Muscle layer of colon (tissue), 2 donors: ENCODE results near the gene MYCN.
"Not testable (repeated sequence)": the region's sequence is repeated elsewhere in the genome, so short reads cannot be mapped to it uniquely, and the experiment has no call there.

Source experiments
- H3K27ac ChIP-seq: one replicate; pipeline ENCODE4 v1.7.0; 2013; ENCODE audit warnings: low read depth, mild to moderate bottlenecking, low read length, moderate library complexity
- H3K27me3 ChIP-seq, 2 donors: one replicate each; pipeline ENCODE4 v1.7.0; 2013; ENCODE audit warnings: low read length in 2 of 2, mild to moderate bottlenecking in 2 of 2; ENCODE audit not compliant: insufficient read depth in 2 of 2, control insufficient read depth in 1 of 2
- H3K36me3 ChIP-seq: one replicate; pipeline ENCODE4 v1.7.0; 2013; ENCODE audit warnings: mild to moderate bottlenecking, low read length; ENCODE audit not compliant: insufficient read depth
- H3K4me1 ChIP-seq: one replicate; pipeline ENCODE4 v1.7.0; 2013; ENCODE audit warnings: mild to moderate bottlenecking, low read length; ENCODE audit not compliant: insufficient read depth
- H3K4me3 ChIP-seq, 2 donors: one replicate each; pipeline ENCODE4 v1.7.0; 2013; ENCODE audit warnings: low read length in 2 of 2, low read depth in 1 of 2, mild to moderate bottlenecking in 1 of 2, moderate library complexity in 1 of 2
- H3K9ac ChIP-seq: one replicate; pipeline ENCODE4 v1.7.0; 2013; ENCODE audit warnings: low read length
- H3K9me3 ChIP-seq: one replicate; pipeline ENCODE4 v1.7.0; 2013; ENCODE audit warnings: mild to moderate bottlenecking, low read length
- donor health status: abdominal sarcoma.
- donor health status: Adenocarcinoma of cecum.

The MYCN gene

GRCh38 chr2:15923597-15923996, 16.8 kb upstream of the MYCN start:
- Histone ChIP-seq H3K36me3 (no peaks in the 10 kb centered on the region), H3K27ac (no peak overlapping the region), H3K9ac (no peak overlapping the region), H3K27me3 (no peaks in the 10 kb centered on the region), H3K4me3 (no peak overlapping the region), H3K9me3 (no peaks in the 10 kb centered on the region), H3K4me1 (no peaks in the 10 kb centered on the region)

- no peak overlapping the region for H3K4me3 ChIP-seq
- H3K27me3 ChIP-seq = no peaks in the 10 kb centered on the region
- H3K9me3 ChIP-seq = no peaks in the 10 kb centered on the region
- H3K9ac ChIP-seq = no peak overlapping the region
- H3K4me1 ChIP-seq = no peaks in the 10 kb centered on the region
- H3K27ac ChIP-seq = no peak overlapping the region
- H3K36me3 ChIP-seq = no peaks in the 10 kb centered on the region
Observed at GRCh38 chr2:15925819-15926218, 14.5 kb upstream of the MYCN start.

GRCh38 chr2:15926252-15926651, 14.1 kb upstream of the MYCN start:
- Histone ChIP-seq H3K9ac (no peak overlapping the region), H3K27me3 (no peaks in the 10 kb centered on the region), H3K9me3 (no peaks in the 10 kb centered on the region), H3K36me3 (no peaks in the 10 kb centered on the region), H3K4me3 (no peak overlapping the region), H3K4me1 (no peaks in the 10 kb centered on the region), H3K27ac (no peak overlapping the region)

- Histone ChIP-seq H3K27ac (no peak overlapping the region), H3K9ac (no peak overlapping the region), H3K36me3 (no peaks in the 10 kb centered on the region), H3K9me3 (no peaks in the 10 kb centered on the region), H3K4me1 (no peaks in the 10 kb centered on the region), H3K4me3 (no peak overlapping the region), H3K27me3 (no peaks in the 10 kb centered on the region)
Observed at GRCh38 chr2:15927551-15928218, 12.7 kb upstream of the MYCN start.

GRCh38 chr2:15929008-15929407, 11.3 kb upstream of the MYCN start:
- H3K27me3 ChIP-seq, H3K36me3 ChIP-seq, H3K27ac ChIP-seq, H3K4me3 ChIP-seq, H3K4me1 ChIP-seq, H3K9me3 ChIP-seq, H3K9ac ChIP-seq: not testable (repeated sequence)

- H3K27me3 ChIP-seq = no peaks in the 10 kb centered on the region
- H3K4me3 ChIP-seq = no peak overlapping the region
- H3K4me1 ChIP-seq = no peaks in the 10 kb centered on the region
- no peaks in the 10 kb centered on the region for H3K36me3 ChIP-seq
- no peak overlapping the region for H3K9ac ChIP-seq
- no peaks in the 10 kb centered on the region for H3K9me3 ChIP-seq
- no peak overlapping the region for H3K27ac ChIP-seq
Observed at GRCh38 chr2:15929861-15930260, 10.5 kb upstream of the MYCN start.

- no peaks in the 10 kb centered on the region for H3K9me3 ChIP-seq
- no peaks in the 10 kb centered on the region for H3K4me1 ChIP-seq
- H3K27ac ChIP-seq = no peak overlapping the region
- no peaks in the 10 kb centered on the region for H3K27me3 ChIP-seq
- H3K36me3 ChIP-seq = no peaks in the 10 kb centered on the region
- no peak overlapping the region for H3K9ac ChIP-seq
- no peak overlapping the region for H3K4me3 ChIP-seq
Observed at GRCh38 chr2:15930589-15931318, 9.6 kb upstream of the MYCN start.

- no peak overlapping the region for H3K4me3 ChIP-seq
- H3K9me3 ChIP-seq = no peaks in the 10 kb centered on the region
- no peaks in the 10 kb centered on the region for H3K36me3 ChIP-seq
- no peaks in the 10 kb centered on the region for H3K27me3 ChIP-seq
- H3K4me1 ChIP-seq = no peaks in the 10 kb centered on the region
- H3K27ac ChIP-seq = no peak overlapping the region
- H3K9ac ChIP-seq = no peak overlapping the region
Observed at GRCh38 chr2:15931319-15931890, 8.9 kb upstream of the MYCN start.

- Histone ChIP-seq H3K36me3 (no peaks in the 10 kb centered on the region), H3K4me1 (no peaks in the 10 kb centered on the region), H3K27me3 (no peaks in the 10 kb centered on the region), H3K9ac (no peak overlapping the region), H3K9me3 (no peaks in the 10 kb centered on the region), H3K4me3 (no peak overlapping the region), H3K27ac (no peak overlapping the region)
Observed at GRCh38 chr2:15931950-15932349, 8.4 kb upstream of the MYCN start.

- Histone ChIP-seq H3K9ac (no peak overlapping the region), H3K36me3 (no peaks in the 10 kb centered on the region), H3K4me3 (no peak overlapping the region), H3K27ac (no peak overlapping the region), H3K4me1 (no peaks in the 10 kb centered on the region), H3K9me3 (no peaks in the 10 kb centered on the region), H3K27me3 (no peaks in the 10 kb centered on the region)
Observed at GRCh38 chr2:15932394-15933183, 7.8 kb upstream of the MYCN start.

GRCh38 chr2:15933184-15933845, 7.0 kb upstream of the MYCN start:
- Histone ChIP-seq H3K27ac (no peak overlapping the region), H3K27me3 (no peaks in the 10 kb centered on the region), H3K9me3 (no peaks in the 10 kb centered on the region), H3K4me3 (no peak overlapping the region), H3K4me1 (no peaks in the 10 kb centered on the region), H3K36me3 (no peaks in the 10 kb centered on the region), H3K9ac (no peak overlapping the region)
